Spinal cord (tissue), 10 donors: ENCODE measurements around the gene COBL. TPM values are rescaled to one million over a fixed set of nuclear protein-coding genes. Genes with fewer than 3 reads are reported as not detected.

Experiments
- DNase-seq, 6 donors: peaks; one replicate each; pipeline versions ENCODE4 v3.0.0 to v3.0.0-alpha.2; 2013 to 2015; ENCODE audit warnings: low spot score in 6 of 6, low read depth in 4 of 6
- H3K27ac ChIP-seq: one replicate; pipeline ENCODE4 v1.5.1; 2013; ENCODE audit warnings: low read depth, low read length, control low read depth
- H3K27me3 ChIP-seq: one replicate; pipeline ENCODE4 v1.6.1; 2013; ENCODE audit warnings: low read length; ENCODE audit not compliant: control insufficient read depth, insufficient read depth
- H3K36me3 ChIP-seq: one replicate; pipeline ENCODE4 v1.6.1; 2013; ENCODE audit warnings: low read length; ENCODE audit not compliant: control insufficient read depth, insufficient read depth
- H3K4me1 ChIP-seq: one replicate; pipeline ENCODE4 v1.6.1; 2013; ENCODE audit warnings: low read length; ENCODE audit not compliant: control insufficient read depth, insufficient read depth
- H3K4me3 ChIP-seq: one replicate; pipeline ENCODE4 v1.5.1; 2013; ENCODE audit warnings: low read depth, low read length, control low read depth
- H3K9me3 ChIP-seq: one replicate; pipeline ENCODE4 v1.6.1; 2013; ENCODE audit warnings: low read length; ENCODE audit not compliant: control insufficient read depth, insufficient read depth
- WGBS: methylation state at CpG from one replicate; pipeline ENCODE4 v1.1.5; 2013; ENCODE audit warnings: missing lambda C conversion rate; ENCODE audit not compliant: insufficient coverage; 5-methylcytosine and 5-hydroxymethylcytosine counted together
- polyA plus RNA-seq, 2 donors: library from polyadenylated mRNA; unstranded; fragments of 120-200 nt; gene quantifications; one replicate each; pipeline ENCODE4 v1.2.1, GENCODE V29; 2013; ENCODE audit not compliant: insufficient read length in 2 of 2
- total RNA-seq, 2 donors: library from RNA; depleted of rRNA in 1 of 2; stranded (reverse); fragments of 120-200 nt in 1 of 2; fragments of >200 nt in 1 of 2; gene quantifications; one replicate each; pipeline versions ENCODE4 v1.2.3 to v1.2.4, GENCODE V29; 2013 to 2014
- donor health status: healthy.

Gene COBL
- total and polyA plus RNA-seq, 4 donors = 3.8 to 7.8 (median 5.1) TPM

DNA sequence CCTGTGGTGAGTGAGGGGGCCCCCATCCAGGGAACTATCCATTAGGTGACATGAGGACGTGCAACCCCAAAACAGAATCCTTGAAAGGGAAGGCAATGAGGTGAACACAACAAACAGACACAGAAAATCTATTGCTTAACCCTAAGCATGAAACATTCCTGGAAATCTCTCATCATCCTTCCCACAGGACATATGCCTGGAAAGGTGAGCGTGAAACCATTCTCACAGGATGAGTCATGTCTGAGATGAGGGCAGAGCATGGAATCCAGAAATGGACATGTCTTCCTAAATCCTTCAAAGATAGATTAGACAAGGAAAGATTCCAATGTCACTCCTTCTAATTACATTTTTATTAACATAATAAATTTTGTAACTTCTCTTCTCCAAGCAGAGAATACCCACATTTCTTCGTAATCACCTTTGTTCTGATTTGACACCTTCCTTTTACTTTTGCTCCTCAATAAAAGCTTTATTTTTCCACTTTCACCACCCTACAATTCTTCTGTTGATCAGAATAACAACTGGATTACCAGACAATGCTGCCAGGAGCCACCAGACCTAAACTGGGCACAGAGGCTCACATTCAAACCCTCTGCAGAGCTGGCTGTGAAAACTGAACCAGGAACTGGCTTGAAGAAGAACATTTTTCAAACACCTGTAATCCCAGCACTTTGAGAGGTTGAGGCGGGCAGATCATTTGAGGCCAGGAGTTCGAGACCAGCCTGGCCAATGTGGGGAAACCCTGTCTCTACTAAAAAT, 67.2 kb downstream of the COBL start:
- Histone ChIP-seq H3K4me1 (peaks cover 8% of the 10 kb centered on the region), H3K27ac (no peak overlapping the region), H3K36me3 (no peaks in the 10 kb centered on the region), H3K9me3 (no peaks in the 10 kb centered on the region), H3K4me3 (no peak overlapping the region), H3K27me3 (peaks cover 5% of the 10 kb centered on the region)
- WGBS = 100% methylated on average over 4 of the region's 5 CpGs
- no peak for DNase-seq

DNA sequence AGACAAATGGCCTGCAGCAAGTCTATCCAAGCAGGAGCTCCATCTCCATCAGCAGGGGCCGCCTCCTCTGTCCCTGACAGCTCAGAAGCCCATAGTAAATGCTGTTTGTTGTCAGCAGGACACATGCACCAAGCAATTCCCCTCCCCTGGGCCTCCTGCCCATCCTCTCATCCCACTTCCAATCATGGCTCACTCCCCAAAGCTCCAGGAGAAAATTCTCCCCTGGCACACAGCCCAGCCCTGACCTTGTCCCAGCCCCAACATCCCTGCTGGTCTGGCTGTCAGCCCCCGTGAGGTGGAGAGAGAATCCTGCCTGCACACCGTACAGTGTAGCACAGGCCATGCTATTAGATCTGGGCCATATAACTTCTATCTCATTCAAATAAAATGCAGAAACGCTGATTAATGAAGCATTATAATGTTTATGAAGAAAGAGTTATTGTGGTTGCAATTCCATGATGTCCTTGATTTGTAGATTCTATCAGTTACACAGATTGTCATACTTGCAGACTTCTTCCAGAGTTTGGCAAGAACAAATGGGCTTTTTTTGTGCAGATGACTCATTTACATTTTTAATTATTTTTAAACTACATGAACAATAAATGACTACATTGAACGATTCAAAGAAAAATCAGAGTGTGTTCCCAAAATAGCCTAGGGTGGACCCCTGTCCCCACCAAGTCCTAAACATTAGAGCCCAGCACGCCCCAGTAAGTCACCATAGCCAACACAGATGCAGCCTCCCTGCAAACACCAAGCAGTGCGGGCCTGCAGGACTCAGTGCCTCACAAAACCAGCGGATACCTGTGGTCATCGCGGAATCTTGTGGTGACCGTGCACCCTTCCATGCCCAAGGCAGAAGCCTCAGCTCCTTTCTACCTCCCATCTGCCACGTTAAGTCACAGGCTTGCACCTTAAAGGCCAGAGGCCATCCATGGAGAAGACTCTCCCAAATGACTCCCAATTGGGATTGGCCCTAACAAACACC, 70.1 kb downstream of the COBL start:
- Histone ChIP-seq H3K4me1 (peaks cover 8% of the 10 kb centered on the region), H3K4me3 (no peak overlapping the region), H3K9me3 (no peaks in the 10 kb centered on the region), H3K36me3 (no peaks in the 10 kb centered on the region), H3K27ac (no peak overlapping the region), H3K27me3 (peaks cover 5% of the 10 kb centered on the region)
- WGBS = 84% methylated on average over 8 of the region's 12 CpGs
- DNase-seq = peak in 2 of 6 donors; percentile 48 to 81

DNA sequence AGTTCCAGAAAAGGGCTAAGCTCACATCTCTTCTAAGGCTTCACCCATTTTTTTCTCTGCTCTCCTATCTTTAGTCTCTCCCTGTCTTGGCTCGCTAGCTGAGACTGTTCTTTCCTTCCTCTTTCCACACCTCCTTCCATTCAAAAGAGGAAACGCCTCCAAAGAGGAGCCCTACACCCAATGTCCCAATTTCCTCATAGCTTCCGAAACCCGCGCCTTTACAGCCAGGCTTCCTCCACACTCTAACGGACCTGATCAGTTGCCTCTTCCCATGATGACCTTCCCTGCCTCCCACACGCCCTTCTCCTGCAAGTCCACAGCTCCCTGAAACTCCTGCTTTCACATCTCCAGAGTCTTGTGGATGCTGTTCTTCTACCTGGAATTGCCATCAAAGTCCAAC, 71.7 kb downstream of the COBL start:
- no peak overlapping the region for H3K4me3 ChIP-seq
- peaks cover 8% of the 10 kb centered on the region for H3K4me1 ChIP-seq
- 95% methylated on average over 7 of the region's 7 CpGs for WGBS
- no peak for DNase-seq
- no peak overlapping the region for H3K27ac ChIP-seq
- no peaks in the 10 kb centered on the region for H3K9me3 ChIP-seq
- no peaks in the 10 kb centered on the region for H3K36me3 ChIP-seq
- H3K27me3 ChIP-seq = peaks cover 2% of the 10 kb centered on the region

DNA sequence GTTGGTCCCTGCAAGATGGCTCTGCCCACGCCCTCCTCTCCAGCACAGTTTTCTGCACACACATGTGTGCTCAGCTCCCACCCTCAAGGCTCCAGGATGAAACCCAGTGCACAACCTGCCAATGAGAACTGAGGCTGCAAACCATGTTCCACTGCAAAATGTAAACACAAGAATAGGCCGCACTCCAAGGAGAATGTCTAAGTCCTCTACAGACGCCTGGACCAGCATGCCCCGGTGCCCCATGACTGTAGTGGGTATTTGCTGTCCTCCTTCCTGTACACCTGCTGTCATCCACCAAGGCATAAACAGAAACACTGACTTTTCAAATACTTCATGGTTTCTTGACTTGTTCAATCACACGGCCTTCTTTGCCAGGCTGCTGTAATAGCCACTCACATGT, 72.6 kb downstream of the COBL start:
- Histone ChIP-seq H3K4me3 (no peak overlapping the region), H3K36me3 (no peaks in the 10 kb centered on the region), H3K27me3 (peaks cover 1% of the 10 kb centered on the region), H3K4me1 (peaks cover 8% of the 10 kb centered on the region), H3K27ac (no peak overlapping the region), H3K9me3 (no peaks in the 10 kb centered on the region)
- DNase-seq = no peak
- 94% methylated on average over 3 of the region's 5 CpGs for WGBS

DNA sequence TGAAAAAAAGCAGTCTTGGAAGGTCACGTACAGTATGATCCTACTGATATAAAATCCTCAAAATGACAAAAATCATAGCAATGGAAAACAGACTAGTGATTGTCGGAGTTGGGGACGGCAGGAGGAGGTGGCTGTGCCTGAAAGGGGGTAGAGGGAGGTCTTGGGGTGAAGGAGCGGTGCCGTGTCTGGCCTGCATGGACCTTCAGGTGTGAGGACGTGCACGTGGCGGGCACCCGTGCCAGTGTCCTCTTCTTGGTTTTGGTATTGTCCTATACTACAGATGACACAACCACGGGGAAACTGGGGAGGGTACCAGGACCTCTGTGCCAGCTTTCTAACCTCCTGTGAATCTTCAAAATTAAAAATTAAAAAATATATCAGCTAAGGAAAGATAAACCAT, 73.0 kb downstream of the COBL start:
- Histone ChIP-seq H3K4me3 (no peak overlapping the region), H3K4me1 (peaks cover 8% of the 10 kb centered on the region), H3K36me3 (no peaks in the 10 kb centered on the region), H3K27ac (no peak overlapping the region), H3K9me3 (no peaks in the 10 kb centered on the region), H3K27me3 (no peaks in the 10 kb centered on the region)
- DNase-seq = no peak
- 98% methylated on average over 8 of the region's 10 CpGs for WGBS

DNA sequence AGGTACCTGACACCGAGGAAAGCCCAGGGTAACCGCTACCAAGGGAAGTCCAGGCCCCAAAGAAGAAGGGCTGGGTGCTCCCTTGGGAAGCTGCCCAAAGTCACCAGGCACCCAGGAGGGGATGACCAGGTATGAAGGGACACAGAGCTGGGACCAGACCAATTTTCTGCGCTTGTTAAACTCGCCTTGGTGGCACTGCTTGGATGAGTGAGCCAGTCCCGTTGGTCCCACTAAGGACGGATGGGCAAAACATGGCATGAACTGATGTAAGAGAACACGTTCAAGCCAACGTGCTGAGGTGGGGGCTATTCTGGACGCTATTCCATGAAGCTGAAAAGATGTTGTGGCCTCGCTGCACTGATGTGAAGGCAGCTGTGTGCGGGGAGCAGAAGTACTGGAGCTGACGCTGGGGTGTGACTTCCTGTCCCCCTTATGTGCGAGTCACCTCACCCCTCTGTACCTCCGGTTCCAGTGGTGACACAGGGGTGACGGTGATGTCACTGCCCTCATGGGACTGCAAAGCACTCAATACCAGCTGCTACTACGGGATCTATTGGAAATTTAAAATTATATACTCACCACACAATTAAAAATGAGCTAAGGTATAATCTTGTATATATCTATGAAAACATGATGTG, 73.6 kb downstream of the COBL start:
- Histone ChIP-seq H3K27me3 (no peaks in the 10 kb centered on the region), H3K36me3 (no peaks in the 10 kb centered on the region), H3K27ac (no peak overlapping the region), H3K9me3 (no peaks in the 10 kb centered on the region), H3K4me3 (no peak overlapping the region), H3K4me1 (peaks cover 8% of the 10 kb centered on the region)
- WGBS = 92% methylated on average over 14 of the region's 16 CpGs
- no peak for DNase-seq

DNA sequence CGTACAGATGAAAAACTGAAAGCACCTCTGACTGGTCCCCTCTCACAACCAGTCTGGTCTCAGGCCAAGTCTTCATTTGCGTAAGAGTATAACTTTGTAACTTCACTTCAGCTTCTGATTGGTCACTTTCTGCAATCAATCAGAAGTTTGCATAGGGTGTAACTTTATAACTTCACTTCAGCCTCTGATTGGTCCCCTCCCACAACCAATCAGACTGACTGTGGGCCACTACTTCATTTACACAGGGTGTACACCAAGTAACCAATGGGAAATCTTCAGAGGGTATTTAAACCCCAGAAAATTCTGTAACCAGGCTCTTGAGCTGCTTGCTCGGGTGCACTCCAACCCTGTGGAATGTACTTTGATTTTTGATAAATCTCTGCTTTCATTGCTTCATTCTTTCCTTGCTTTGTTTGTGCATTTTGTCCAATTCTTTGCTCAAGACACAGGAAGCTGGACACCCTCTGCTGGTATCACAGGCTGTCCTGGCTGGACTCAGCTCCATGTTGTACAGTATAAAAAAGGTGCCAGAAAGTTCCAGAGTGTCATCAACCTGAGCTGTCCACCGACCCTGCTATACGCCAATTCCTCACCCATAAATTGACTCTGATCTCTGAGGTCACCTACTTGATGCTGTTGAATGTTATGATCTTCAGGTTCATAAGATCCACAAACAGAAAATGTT, 74.5 kb downstream of the COBL start:
- H3K9me3 ChIP-seq = no peaks in the 10 kb centered on the region
- DNase-seq = no peak
- no peak overlapping the region for H3K4me3 ChIP-seq
- WGBS = 100% methylated on average over 2 of the region's 5 CpGs
- H3K4me1 ChIP-seq = peaks cover 8% of the 10 kb centered on the region
- H3K27ac ChIP-seq = no peak overlapping the region
- no peaks in the 10 kb centered on the region for H3K36me3 ChIP-seq
- H3K27me3 ChIP-seq = no peaks in the 10 kb centered on the region

DNA sequence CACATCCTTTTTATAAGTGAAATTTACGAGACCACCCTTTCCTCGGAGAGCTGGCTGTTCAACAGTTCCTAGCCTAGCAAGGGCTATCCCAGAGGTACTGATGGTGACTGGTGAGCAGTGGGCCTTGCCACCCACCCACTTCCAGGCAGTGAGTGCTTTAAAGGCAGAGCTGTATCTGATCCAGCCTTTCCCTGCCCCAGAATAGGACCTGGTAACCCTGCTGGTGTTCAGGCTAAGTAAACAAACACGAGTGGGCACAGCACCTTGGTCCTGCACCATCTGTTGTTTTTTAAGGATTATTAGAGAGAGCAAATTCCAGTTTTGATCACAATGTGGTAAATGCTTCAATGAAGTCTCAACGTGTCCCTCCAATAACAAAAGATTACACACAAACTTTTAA, 75.7 kb downstream of the COBL start:
- H3K9me3 ChIP-seq = no peaks in the 10 kb centered on the region
- WGBS = 83% methylated on average over 1 of the region's 4 CpGs
- no peaks in the 10 kb centered on the region for H3K27me3 ChIP-seq
- no peaks in the 10 kb centered on the region for H3K36me3 ChIP-seq
- no peaks in the 10 kb centered on the region for H3K4me1 ChIP-seq
- H3K4me3 ChIP-seq = no peak overlapping the region
- DNase-seq = no peak
- no peak overlapping the region for H3K27ac ChIP-seq

DNA sequence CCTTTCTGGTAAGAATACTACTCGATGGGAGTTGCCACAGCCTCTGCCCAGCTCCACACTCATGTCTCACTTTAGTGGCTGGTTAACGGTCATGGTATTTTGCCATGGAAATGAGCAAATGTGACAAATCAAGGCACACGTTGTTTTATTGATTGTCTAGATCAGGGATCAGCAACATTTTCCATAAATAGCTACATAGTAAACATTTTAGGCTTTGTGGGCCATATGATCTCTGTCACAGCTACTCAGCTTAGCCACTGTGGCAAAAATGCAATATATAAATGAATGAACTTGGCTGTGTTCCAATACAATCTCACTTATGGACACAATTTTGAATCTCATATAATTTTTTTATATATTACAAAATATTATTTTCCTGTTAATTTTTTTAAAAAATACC, 76.9 kb downstream of the COBL start:
- WGBS = 100% methylated on average over 1 of the region's 3 CpGs
- H3K36me3 ChIP-seq = no peaks in the 10 kb centered on the region
- H3K27me3 ChIP-seq = no peaks in the 10 kb centered on the region
- no peaks in the 10 kb centered on the region for H3K9me3 ChIP-seq
- no peak for DNase-seq
- H3K4me1 ChIP-seq = no peaks in the 10 kb centered on the region
- no peak overlapping the region for H3K27ac ChIP-seq
- no peak overlapping the region for H3K4me3 ChIP-seq
